ENCODE results near the gene DNER. TPM values are rescaled to one million over a fixed set of nuclear protein-coding genes. Genes with fewer than 3 reads are reported as not detected.
A peak's percentile ranks its signal among the peaks of the same experiment; 100 is the strongest.

DNER gene
- total and polyA plus RNA-seq, 2 experiments from 2014 or later: not detected

DNA sequence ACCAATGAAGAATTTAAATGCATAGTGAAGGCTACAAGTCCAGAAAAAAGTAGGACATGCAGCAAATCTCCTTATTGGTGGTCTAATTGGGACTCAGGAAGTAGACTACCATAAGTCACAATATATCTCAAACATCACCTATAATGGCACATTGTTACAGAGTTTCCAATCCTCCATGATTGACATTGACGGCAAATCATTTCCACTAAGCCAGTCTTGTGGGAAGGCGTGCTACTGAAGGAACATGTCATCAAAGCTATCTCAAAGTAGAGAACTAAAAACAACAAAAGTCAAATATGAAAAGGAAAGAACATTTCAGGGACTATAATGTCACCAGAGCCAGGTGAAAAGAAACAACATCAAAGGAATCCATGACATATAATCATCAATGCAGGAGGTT lies 276.9 kb downstream of the DNER start:
- TF ChIP-seq, protein P1, sequence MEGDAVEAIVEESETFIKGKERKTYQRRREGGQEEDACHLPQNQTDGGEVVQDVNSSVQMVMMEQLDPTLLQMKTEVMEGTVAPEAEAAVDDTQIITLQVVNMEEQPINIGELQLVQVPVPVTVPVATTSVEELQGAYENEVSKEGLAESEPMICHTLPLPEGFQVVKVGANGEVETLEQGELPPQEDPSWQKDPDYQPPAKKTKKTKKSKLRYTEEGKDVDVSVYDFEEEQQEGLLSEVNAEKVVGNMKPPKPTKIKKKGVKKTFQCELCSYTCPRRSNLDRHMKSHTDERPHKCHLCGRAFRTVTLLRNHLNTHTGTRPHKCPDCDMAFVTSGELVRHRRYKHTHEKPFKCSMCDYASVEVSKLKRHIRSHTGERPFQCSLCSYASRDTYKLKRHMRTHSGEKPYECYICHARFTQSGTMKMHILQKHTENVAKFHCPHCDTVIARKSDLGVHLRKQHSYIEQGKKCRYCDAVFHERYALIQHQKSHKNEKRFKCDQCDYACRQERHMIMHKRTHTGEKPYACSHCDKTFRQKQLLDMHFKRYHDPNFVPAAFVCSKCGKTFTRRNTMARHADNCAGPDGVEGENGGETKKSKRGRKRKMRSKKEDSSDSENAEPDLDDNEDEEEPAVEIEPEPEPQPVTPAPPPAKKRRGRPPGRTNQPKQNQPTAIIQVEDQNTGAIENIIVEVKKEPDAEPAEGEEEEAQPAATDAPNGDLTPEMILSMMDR (IDR thresholded peaks at IDR 0.05; ENCODE audit: low read depth, low read length): no peak
- DNase-seq (ENCODE audit: low read depth in 1 of 2, low spot score in 1 of 2): no peak
- H3K4me1 ChIP-seq (ENCODE audit: low read depth): no peaks in the 10 kb centered on the region
- no peaks in the 10 kb centered on the region for H3K36me3 ChIP-seq
- H3K27ac ChIP-seq: no peak overlapping the region
- H3K4me3 ChIP-seq: no peak overlapping the region
- no peaks in the 10 kb centered on the region for H3K9me3 ChIP-seq (ENCODE audit: low read depth)
- no peaks in the 10 kb centered on the region for H3K27me3 ChIP-seq

DNA sequence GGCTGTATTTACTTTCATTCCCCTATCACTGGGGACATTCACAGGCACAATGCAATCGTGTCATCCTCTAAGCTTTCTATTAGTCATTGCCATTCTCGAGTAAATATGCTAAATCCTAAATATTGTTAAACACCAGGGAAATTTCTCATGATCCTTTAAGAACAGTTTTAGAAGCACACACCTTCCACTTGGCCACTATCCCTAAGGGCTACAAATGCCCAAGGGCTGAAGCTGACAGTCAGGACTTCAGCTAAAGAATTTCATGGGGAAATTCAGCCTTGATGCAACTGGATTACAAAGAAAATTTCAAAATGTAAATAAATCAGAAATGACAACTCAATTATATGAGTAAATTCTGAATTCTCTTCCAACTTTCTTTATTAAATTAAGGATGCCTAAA lies 280.2 kb downstream of the DNER start:
- Histone ChIP-seq H3K9me3 (ENCODE audit: low read depth) (no peaks in the 10 kb centered on the region), H3K4me1 (ENCODE audit: low read depth) (no peaks in the 10 kb centered on the region), H3K36me3 (no peaks in the 10 kb centered on the region), H3K4me3 (no peak overlapping the region), H3K27ac (no peak overlapping the region), H3K27me3 (no peaks in the 10 kb centered on the region)
- TF ChIP-seq, protein P1 (IDR thresholded peaks at IDR 0.05; ENCODE audit: low read depth, low read length): no peak
- DNase-seq (ENCODE audit: low read depth in 1 of 2, low spot score in 1 of 2): no peak

DNA sequence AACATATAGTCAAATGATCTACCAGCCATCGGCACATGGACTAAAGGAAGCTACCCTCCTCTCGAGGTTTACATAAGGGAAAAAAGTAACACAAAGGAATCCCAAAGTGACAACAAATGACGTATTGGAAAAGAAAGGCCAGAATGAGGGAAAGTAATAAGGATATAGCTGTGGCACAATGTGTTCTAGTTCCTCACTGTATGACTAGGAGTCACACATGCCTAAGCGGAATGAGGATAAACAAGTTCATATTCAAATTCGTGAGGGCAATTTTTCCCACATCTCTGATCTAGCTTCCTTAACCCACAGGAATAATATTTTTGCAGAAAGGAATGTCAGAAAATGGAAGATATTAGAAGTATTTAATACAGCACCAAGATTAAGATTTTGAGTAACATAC lies 281.0 kb downstream of the DNER start:
- no peak overlapping the region for H3K4me3 ChIP-seq
- no peaks in the 10 kb centered on the region for H3K9me3 ChIP-seq (ENCODE audit: low read depth)
- H3K4me1 ChIP-seq (ENCODE audit: low read depth): no peaks in the 10 kb centered on the region
- DNase-seq (ENCODE audit: low read depth in 1 of 2, low spot score in 1 of 2): no peak
- H3K36me3 ChIP-seq: no peaks in the 10 kb centered on the region
- no peak overlapping the region for H3K27ac ChIP-seq
- no peaks in the 10 kb centered on the region for H3K27me3 ChIP-seq
- TF ChIP-seq, protein P1 (IDR thresholded peaks at IDR 0.05; ENCODE audit: low read depth, low read length): no peak

DNA sequence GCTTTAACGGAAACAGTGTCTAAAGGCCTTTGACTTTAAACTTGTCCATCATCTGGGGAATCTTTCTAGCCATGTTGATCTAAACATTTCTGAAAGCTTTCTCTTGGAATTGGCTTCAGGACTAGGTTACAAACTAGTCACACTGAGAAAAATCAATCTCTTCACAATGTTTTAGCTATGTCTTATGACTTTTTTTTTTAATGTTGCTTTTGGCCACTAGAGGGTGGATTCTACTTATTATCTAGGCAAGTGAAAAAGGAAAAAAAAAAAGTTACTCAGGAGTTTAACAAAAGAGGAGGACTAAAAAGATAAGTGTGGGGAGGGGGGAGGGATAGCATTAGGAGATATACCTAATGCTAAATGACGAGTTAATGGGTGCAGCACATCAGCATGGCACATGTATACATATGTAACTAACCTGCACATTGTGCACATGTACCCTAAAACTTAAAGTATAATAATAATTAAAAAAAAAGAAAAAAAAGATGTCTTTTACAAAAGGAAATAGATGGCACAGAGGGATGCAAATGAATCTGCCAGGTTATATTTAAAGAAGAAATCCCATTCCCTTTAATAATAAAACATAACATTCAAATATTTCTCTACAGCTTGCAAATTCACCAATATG lies 282.9 kb downstream of the DNER start:
- TF ChIP-seq, protein P1 (IDR thresholded peaks at IDR 0.05; ENCODE audit: low read depth, low read length): peak; percentile 56
- peak; percentile 54 to 78 for DNase-seq (ENCODE audit: low read depth in 1 of 2, low spot score in 1 of 2)

DNA sequence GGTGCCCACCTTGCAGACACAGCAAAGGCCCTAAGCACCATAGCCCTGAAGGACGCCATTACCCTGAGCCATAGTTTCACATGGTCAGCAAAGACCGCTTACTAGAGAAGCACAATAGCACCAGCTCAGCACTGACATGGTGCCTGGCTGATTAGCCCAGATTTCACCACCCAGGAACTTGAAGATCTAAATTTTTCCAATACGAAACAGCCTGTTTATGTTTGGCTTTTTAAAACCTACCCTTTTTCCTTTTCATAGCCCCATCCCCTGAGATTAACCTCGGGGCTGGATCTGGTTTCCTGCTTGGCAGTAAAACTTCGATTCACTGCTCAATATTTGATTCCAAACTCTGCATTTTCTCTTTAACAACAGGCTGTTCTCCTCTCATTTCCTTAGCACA lies 284.8 kb downstream of the DNER start:
- Histone ChIP-seq H3K4me1 (ENCODE audit: low read depth) (no peaks in the 10 kb centered on the region), H3K4me3 (no peak overlapping the region), H3K27me3 (no peaks in the 10 kb centered on the region), H3K9me3 (ENCODE audit: low read depth) (no peaks in the 10 kb centered on the region), H3K27ac (no peak overlapping the region), H3K36me3 (no peaks in the 10 kb centered on the region)
- TF ChIP-seq, protein P1 (IDR thresholded peaks at IDR 0.05; ENCODE audit: low read depth, low read length): no peak
- DNase-seq (ENCODE audit: low read depth in 1 of 2, low spot score in 1 of 2): no peak

More for the DNA sequence above, 282.9 kb downstream of the DNER start:
- H3K27me3 ChIP-seq: no peaks in the 10 kb centered on the region
- H3K4me1 ChIP-seq (ENCODE audit: low read depth): no peaks in the 10 kb centered on the region
- no peak overlapping the region for H3K27ac ChIP-seq
- no peaks in the 10 kb centered on the region for H3K36me3 ChIP-seq
- H3K4me3 ChIP-seq: no peak overlapping the region
- no peaks in the 10 kb centered on the region for H3K9me3 ChIP-seq (ENCODE audit: low read depth)

Data from cardiac muscle cell (in vitro differentiated cells and primary cell).